ENCODE measurements around the gene TRIM8. TPM values are rescaled to one million over a fixed set of nuclear protein-coding genes. Genes with fewer than 3 reads are reported as not detected.

Gene TRIM8
- polyA plus RNA-seq, 3 donors = 39.4 to 183 (median 41.4) TPM

GRCh38 chr10:102624094-102624493 lies 20.2 kb upstream of the TRIM8 start:
- Mint-ChIP-seq H3K4me3 (no peak overlapping the region), H3K27me3 (ENCODE audit: low read depth in 3 of 3) (peaks cover 0 to 3% (median 0%) of the 10 kb centered on the region in 3 donors), H3K9me3 (no peaks in the 10 kb centered on the region), H3K4me1 (peaks cover 20% of the 10 kb centered on the region), H3K36me3 (peaks cover 43 to 77% of the 10 kb centered on the region in 2 donors), H3K27ac (peak overlapping the region in 1 of 7 donors; percentile 19)
- Histone ChIP-seq H3K4me2 (replicated peaks; ENCODE audit: extremely low read depth, low read length, poor library complexity, severe bottlenecking) (no peak overlapping the region), H3K9ac (ENCODE audit: insufficient read depth, low read length, poor library complexity, severe bottlenecking) (no peak overlapping the region), H3K79me2 (ENCODE audit: insufficient read depth, low read length) (no peaks in the 10 kb centered on the region), H3K4me3 (replicated peaks in 1 of 3; ENCODE audit: low read depth in 2 of 3, low read length in 3 of 3) (no peak overlapping the region), H3K27ac (ENCODE audit: low read depth in 1 of 2, low read length in 2 of 2) (no peak overlapping the region), H2AFZ (ENCODE audit: insufficient read depth, low read depth, low read length, poor library complexity, severe bottlenecking) (no peak overlapping the region), H3K27me3 (ENCODE audit: control insufficient read depth in 2 of 2, insufficient read depth in 2 of 2, low read length in 2 of 2) (no peaks in the 10 kb centered on the region), H3K4me1 (ENCODE audit: control insufficient read depth in 1 of 2, insufficient read depth in 2 of 2, low read length in 2 of 2) (peaks cover 13 to 18% of the 10 kb centered on the region in 2 donors), H4K20me1 (ENCODE audit: insufficient read depth, low read length) (no peaks in the 10 kb centered on the region), H3K9me3 (replicated peaks in 1 of 2; ENCODE audit: control insufficient read depth in 1 of 2, insufficient read depth in 1 of 2, low read length in 2 of 2) (no peaks in the 10 kb centered on the region), H3K36me3 (replicated peaks in 1 of 2; ENCODE audit: control insufficient read depth in 1 of 2, insufficient read depth in 2 of 2, low read length in 2 of 2) (peaks cover 38 to 55% of the 10 kb centered on the region in 2 donors)
- no peak for TF ChIP-seq CTCF (IDR thresholded peaks at IDR 0.05)
- no peak for DNase-seq
- intact Hi-C loops (cut with micrococcal nuclease) = no loop called here
- WGBS (ENCODE audit: insufficient coverage) = 100% methylated on average over 3 of the region's 3 CpGs

GRCh38 chr10:102624751-102625645 lies 19.3 kb upstream of the TRIM8 start:
- Mint-ChIP-seq H3K4me1 (peaks cover 23% of the 10 kb centered on the region), H3K27me3 (ENCODE audit: low read depth in 3 of 3) (peaks cover 0 to 3% (median 0%) of the 10 kb centered on the region in 3 donors), H3K27ac (peak overlapping the region in 4 of 7 donors; percentile 21 to 70 (median 40)), H3K36me3 (peaks cover 44 to 75% of the 10 kb centered on the region in 2 donors), H3K9me3 (no peaks in the 10 kb centered on the region), H3K4me3 (no peak overlapping the region)
- Histone ChIP-seq H3K4me2 (replicated peaks; ENCODE audit: extremely low read depth, low read length, poor library complexity, severe bottlenecking) (no peak overlapping the region), H3K4me1 (ENCODE audit: control insufficient read depth in 1 of 2, insufficient read depth in 2 of 2, low read length in 2 of 2) (peaks cover 18 to 20% of the 10 kb centered on the region in 2 donors), H3K79me2 (ENCODE audit: insufficient read depth, low read length) (no peaks in the 10 kb centered on the region), H3K9me3 (replicated peaks in 1 of 2; ENCODE audit: control insufficient read depth in 1 of 2, insufficient read depth in 1 of 2, low read length in 2 of 2) (no peaks in the 10 kb centered on the region), H3K9ac (ENCODE audit: insufficient read depth, low read length, poor library complexity, severe bottlenecking) (no peak overlapping the region), H3K27me3 (ENCODE audit: control insufficient read depth in 2 of 2, insufficient read depth in 2 of 2, low read length in 2 of 2) (no peaks in the 10 kb centered on the region), H4K20me1 (ENCODE audit: insufficient read depth, low read length) (no peaks in the 10 kb centered on the region), H3K4me3 (replicated peaks in 1 of 3; ENCODE audit: low read depth in 2 of 3, low read length in 3 of 3) (no peak overlapping the region), H3K36me3 (replicated peaks in 1 of 2; ENCODE audit: control insufficient read depth in 1 of 2, insufficient read depth in 2 of 2, low read length in 2 of 2) (peaks cover 35 to 55% of the 10 kb centered on the region in 2 donors), H3K27ac (ENCODE audit: low read depth in 1 of 2, low read length in 2 of 2) (no peak overlapping the region), H2AFZ (ENCODE audit: insufficient read depth, low read depth, low read length, poor library complexity, severe bottlenecking) (no peak overlapping the region)
- no peak for TF ChIP-seq CTCF (IDR thresholded peaks at IDR 0.05)
- intact Hi-C loops (cut with micrococcal nuclease) = no loop called here
- no peak for DNase-seq
- WGBS (ENCODE audit: insufficient coverage) = 83% methylated on average over 10 of the region's 12 CpGs
